ENCODE results near the gene CYP4F3.
"Not testable (repeated sequence)": the region's sequence is repeated elsewhere in the genome, so short reads cannot be mapped to it uniquely, and the experiment has no call there.

The CYP4F3 gene

GRCh38 chr19:15669440-15669839 is 28.7 kb downstream of the CYP4F3 start:
- H3K27ac Mint-ChIP-seq, result no peak overlapping the region
- no peaks in the 10 kb centered on the region for H3K27me3 Mint-ChIP-seq (ENCODE audit: low read depth)
- H3K36me3 Mint-ChIP-seq (ENCODE audit: low read depth), result no peaks in the 10 kb centered on the region
- no peaks in the 10 kb centered on the region for H3K4me1 Mint-ChIP-seq (ENCODE audit: low read depth)
- no peak overlapping the region for H3K4me3 Mint-ChIP-seq
- no peaks in the 10 kb centered on the region for H3K9me3 Mint-ChIP-seq
- DNase-seq (ENCODE audit: low spot score), result no peak

- no peaks in the 10 kb centered on the region for H3K4me1 Mint-ChIP-seq (ENCODE audit: low read depth)
Measured at GRCh38 chr19:15669891-15670290, 29.2 kb downstream of the CYP4F3 start.

GRCh38 chr19:15671237-15671821 is 30.6 kb downstream of the CYP4F3 start:
- Mint-ChIP-seq H3K27ac (no peak overlapping the region), H3K4me1 (ENCODE audit: low read depth) (no peaks in the 10 kb centered on the region), H3K9me3 (no peaks in the 10 kb centered on the region), H3K27me3 (ENCODE audit: low read depth) (no peaks in the 10 kb centered on the region), H3K4me3 (no peak overlapping the region), H3K36me3 (ENCODE audit: low read depth) (no peaks in the 10 kb centered on the region)
- no peak for DNase-seq (ENCODE audit: low spot score)

More at GRCh38 chr19:15669891-15670290, 29.2 kb downstream of the CYP4F3 start:
- Mint-ChIP-seq H3K4me3 (no peak overlapping the region), H3K27ac (no peak overlapping the region), H3K9me3 (no peaks in the 10 kb centered on the region), H3K36me3 (ENCODE audit: low read depth) (no peaks in the 10 kb centered on the region), H3K27me3 (ENCODE audit: low read depth) (no peaks in the 10 kb centered on the region)
- no peak for DNase-seq (ENCODE audit: low spot score)

GRCh38 chr19:15671891-15672579 is 31.3 kb downstream of the CYP4F3 start:
- Mint-ChIP-seq H3K4me3 (no peak overlapping the region), H3K4me1 (ENCODE audit: low read depth) (no peaks in the 10 kb centered on the region), H3K9me3 (peaks cover 4% of the 10 kb centered on the region), H3K27ac (no peak overlapping the region), H3K36me3 (ENCODE audit: low read depth) (no peaks in the 10 kb centered on the region), H3K27me3 (ENCODE audit: low read depth) (no peaks in the 10 kb centered on the region)
- no peak for DNase-seq (ENCODE audit: low spot score)

- no peaks in the 10 kb centered on the region for H3K36me3 Mint-ChIP-seq (ENCODE audit: low read depth)
- no peak within 1 kb of the TSS for H3K27ac Mint-ChIP-seq
- DNase-seq (ENCODE audit: low spot score), result no peak
- H3K9me3 Mint-ChIP-seq, result peaks cover 7% of the 10 kb centered on the region
- H3K4me3 Mint-ChIP-seq, result no peak within 1 kb of the TSS
- H3K27me3 Mint-ChIP-seq (ENCODE audit: low read depth), result no peaks in the 10 kb centered on the region
- no peaks in the 10 kb centered on the region for H3K4me1 Mint-ChIP-seq (ENCODE audit: low read depth)
Measured at GRCh38 chr19:15672580-15673175, 32.0 kb downstream of the CYP4F3 start, which contains the start of gene CYP4F12. TSS of gene CYP4F12 (plus strand) at chr19:15673087. CDS start at chr19:15673530, 443 bp downstream.

- Mint-ChIP-seq H3K27me3 (ENCODE audit: low read depth) (no peaks in the 10 kb centered on the region), H3K36me3 (ENCODE audit: low read depth) (peaks cover 1% of the 10 kb centered on the region), H3K4me3 (no peak overlapping the region), H3K9me3 (peaks cover 12% of the 10 kb centered on the region), H3K4me1 (ENCODE audit: low read depth) (no peaks in the 10 kb centered on the region), H3K27ac (no peak overlapping the region)
- no peak for DNase-seq (ENCODE audit: low spot score)
Measured at GRCh38 chr19:15673176-15673654, 32.5 kb downstream of the CYP4F3 start.

- Mint-ChIP-seq H3K27me3 (ENCODE audit: low read depth) (no peaks in the 10 kb centered on the region), H3K4me3 (no peak overlapping the region), H3K36me3 (ENCODE audit: low read depth) (peaks cover 1% of the 10 kb centered on the region), H3K9me3 (peaks cover 12% of the 10 kb centered on the region), H3K27ac (no peak overlapping the region), H3K4me1 (ENCODE audit: low read depth) (no peaks in the 10 kb centered on the region)
- DNase-seq (ENCODE audit: low spot score), result no peak
Measured at GRCh38 chr19:15675560-15675959, 34.9 kb downstream of the CYP4F3 start.

GRCh38 chr19:15679089-15679488 is 38.4 kb downstream of the CYP4F3 start:
- H3K27ac Mint-ChIP-seq, result no peak overlapping the region
- no peak for DNase-seq (ENCODE audit: low spot score)
- peaks cover 12% of the 10 kb centered on the region for H3K9me3 Mint-ChIP-seq
- H3K4me1 Mint-ChIP-seq (ENCODE audit: low read depth), result no peaks in the 10 kb centered on the region
- H3K4me3 Mint-ChIP-seq, result no peak overlapping the region
- H3K27me3 Mint-ChIP-seq (ENCODE audit: low read depth), result no peaks in the 10 kb centered on the region
- peaks cover 1% of the 10 kb centered on the region for H3K36me3 Mint-ChIP-seq (ENCODE audit: low read depth)

- not testable (repeated sequence) for H3K4me3 Mint-ChIP-seq; DNase-seq (ENCODE audit: low spot score); H3K27me3 Mint-ChIP-seq (ENCODE audit: low read depth); H3K36me3 Mint-ChIP-seq (ENCODE audit: low read depth); H3K27ac Mint-ChIP-seq; H3K4me1 Mint-ChIP-seq (ENCODE audit: low read depth)
- H3K9me3 Mint-ChIP-seq, result peaks cover 12% of the 10 kb centered on the region
Measured at GRCh38 chr19:15679865-15680264, 39.2 kb downstream of the CYP4F3 start.

- no peaks in the 10 kb centered on the region for H3K4me1 Mint-ChIP-seq (ENCODE audit: low read depth)
- no peaks in the 10 kb centered on the region for H3K27me3 Mint-ChIP-seq (ENCODE audit: low read depth)
Measured at GRCh38 chr19:15680478-15681322, 40.0 kb downstream of the CYP4F3 start.

GRCh38 chr19:15683411-15683810 is 42.7 kb downstream of the CYP4F3 start:
- Mint-ChIP-seq H3K4me3 (no peak overlapping the region), H3K4me1 (ENCODE audit: low read depth) (no peaks in the 10 kb centered on the region), H3K27me3 (ENCODE audit: low read depth) (no peaks in the 10 kb centered on the region), H3K9me3 (no peaks in the 10 kb centered on the region), H3K36me3 (ENCODE audit: low read depth) (no peaks in the 10 kb centered on the region), H3K27ac (no peak overlapping the region)
- DNase-seq (ENCODE audit: low spot score), result no peak

More at GRCh38 chr19:15680478-15681322, 40.0 kb downstream of the CYP4F3 start:
- peaks cover 12% of the 10 kb centered on the region for H3K9me3 Mint-ChIP-seq
- no peak overlapping the region for H3K4me3 Mint-ChIP-seq
- no peak overlapping the region for H3K27ac Mint-ChIP-seq
- no peak for DNase-seq (ENCODE audit: low spot score)
- H3K36me3 Mint-ChIP-seq (ENCODE audit: low read depth), result peaks cover 1% of the 10 kb centered on the region

GRCh38 chr19:15684828-15685227 is 44.1 kb downstream of the CYP4F3 start:
- no peaks in the 10 kb centered on the region for H3K4me1 Mint-ChIP-seq (ENCODE audit: low read depth)
- H3K9me3 Mint-ChIP-seq, result no peaks in the 10 kb centered on the region
- no peaks in the 10 kb centered on the region for H3K27me3 Mint-ChIP-seq (ENCODE audit: low read depth)

GRCh38 chr19:15696654-15697194 is 56.0 kb downstream of the CYP4F3 start:
- no peak for DNase-seq (ENCODE audit: low spot score)
- Mint-ChIP-seq H3K36me3 (ENCODE audit: low read depth) (no peaks in the 10 kb centered on the region), H3K9me3 (no peaks in the 10 kb centered on the region), H3K4me3 (no peak overlapping the region), H3K27ac (no peak overlapping the region), H3K27me3 (ENCODE audit: low read depth) (no peaks in the 10 kb centered on the region), H3K4me1 (ENCODE audit: low read depth) (peaks cover 3% of the 10 kb centered on the region)

More at GRCh38 chr19:15684828-15685227, 44.1 kb downstream of the CYP4F3 start:
- Mint-ChIP-seq H3K4me3 (no peak overlapping the region), H3K27ac (no peak overlapping the region), H3K36me3 (ENCODE audit: low read depth) (no peaks in the 10 kb centered on the region)
- no peak for DNase-seq (ENCODE audit: low spot score)

Data from T-helper 2 cell treated with Interferon-gamma antibody and Interleukin-4, amounts not matched to agents 5 μg/mL and 100 μg/mL, for 36 hours (primary cell).